Astrocyte (in vitro differentiated cells and primary cell): ENCODE measurements around the gene SLC9A7. TPM values are rescaled to one million over a fixed set of nuclear protein-coding genes. Genes with fewer than 3 reads are reported as not detected.

Source experiments
- DNase-seq: peaks from one replicate; pipeline ENCODE4 v3.0.0-alpha.2; 2010; ENCODE audit warnings: low read depth
- FAIRE-seq: peaks from 2 replicates; lab custom pipeline; 2011; peaks lifted over from hg19 to GRCh38; lab: Jason Lieb, UNC
- H2AFZ ChIP-seq: 2 replicates; pipeline ENCODE4 v1.6.0; 2012; ENCODE audit warnings: low read depth, low read length, inconsistent platforms
- H3K27ac ChIP-seq: 2 replicates; pipeline ENCODE4 v1.5.1; 2011; ENCODE audit warnings: low read depth, low read length, inconsistent platforms
- H3K27me3 ChIP-seq: 2 replicates; pipeline ENCODE4 v1.6.0; 2011; ENCODE audit warnings: low read length, inconsistent platforms; ENCODE audit not compliant: insufficient read depth
- H3K36me3 ChIP-seq: 2 replicates; pipeline ENCODE4 v1.5.1; 2011; ENCODE audit warnings: low read length, inconsistent platforms; ENCODE audit not compliant: insufficient read depth
- H3K4me1 ChIP-seq: 2 replicates; pipeline ENCODE4 v1.5.1; 2011; ENCODE audit warnings: low read length, inconsistent platforms; ENCODE audit not compliant: insufficient read depth
- H3K4me2 ChIP-seq: 2 replicates; pipeline ENCODE4 v1.6.0; 2012; ENCODE audit warnings: low read length, inconsistent platforms
- H3K4me3 ChIP-seq: 2 replicates; pipeline ENCODE4 v1.5.1; 2011; ENCODE audit warnings: low read depth, mild to moderate bottlenecking, low read length, inconsistent platforms; ENCODE audit not compliant: insufficient read depth
- H3K79me2 ChIP-seq: 2 replicates; pipeline ENCODE4 v1.6.0; 2012; ENCODE audit warnings: mild to moderate bottlenecking, low read length, inconsistent platforms; ENCODE audit not compliant: insufficient read depth
- H3K9ac ChIP-seq: 2 replicates; pipeline ENCODE4 v1.6.0; 2012; ENCODE audit warnings: mild to moderate bottlenecking, low read length, inconsistent platforms
- H3K9me3 ChIP-seq: 2 replicates; pipeline ENCODE4 v1.5.1; 2012; ENCODE audit warnings: low read depth, mild to moderate bottlenecking, low read length, inconsistent platforms; ENCODE audit not compliant: insufficient read depth
- H4K20me1 ChIP-seq: 2 replicates; pipeline ENCODE4 v1.6.0; 2012; ENCODE audit warnings: low read length, inconsistent platforms; ENCODE audit not compliant: insufficient read depth
- H3K27ac Mint-ChIP-seq: one replicate; pipeline ENCODE4 v1.8.0; 2021; ENCODE audit warnings: mild to moderate bottlenecking, mixed read lengths; ENCODE audit not compliant: unreplicated experiment
- H3K27me3 Mint-ChIP-seq: one replicate; pipeline ENCODE4 v1.8.0; 2021; ENCODE audit warnings: low read depth, mixed read lengths; ENCODE audit not compliant: unreplicated experiment
- H3K36me3 Mint-ChIP-seq: one replicate; pipeline ENCODE4 v1.8.0; 2021; ENCODE audit warnings: low read depth, mixed read lengths; ENCODE audit not compliant: unreplicated experiment
- H3K4me1 Mint-ChIP-seq: one replicate; pipeline ENCODE4 v1.8.0; 2021; ENCODE audit warnings: low read depth, mixed read lengths; ENCODE audit not compliant: unreplicated experiment
- H3K4me3 Mint-ChIP-seq: one replicate; pipeline ENCODE4 v1.8.0; 2021; ENCODE audit warnings: mild to moderate bottlenecking, moderate library complexity, mixed read lengths; ENCODE audit not compliant: unreplicated experiment
- H3K9me3 Mint-ChIP-seq: one replicate; pipeline ENCODE4 v1.8.0; 2021; ENCODE audit warnings: mild to moderate bottlenecking, mixed read lengths; ENCODE audit not compliant: unreplicated experiment
- EZH2 ChIP-seq: IDR thresholded peaks from 2 replicates; pipeline ENCODE4 v1.6.1; 2012; ENCODE audit warnings: mild to moderate bottlenecking, low read length, inconsistent platforms; ENCODE audit not compliant: insufficient read depth
- total RNA-seq: library from RNA; stranded (reverse); gene quantifications from 2 replicates; pipeline ENCODE4 v1.2.1, GENCODE V29; 2021
- TF ChIP-seq, protein P1 (sequence below): IDR thresholded peaks from 2 replicates; pipeline ENCODE4 v1.5.1; 2011; ENCODE audit warnings: low read depth, mild to moderate bottlenecking, inconsistent platforms, low read length, moderate library complexity; ENCODE audit not compliant: insufficient read depth

Gene SLC9A7
- total RNA-seq, 1 donor from 2014 or later = 21.0 TPM

DNA sequence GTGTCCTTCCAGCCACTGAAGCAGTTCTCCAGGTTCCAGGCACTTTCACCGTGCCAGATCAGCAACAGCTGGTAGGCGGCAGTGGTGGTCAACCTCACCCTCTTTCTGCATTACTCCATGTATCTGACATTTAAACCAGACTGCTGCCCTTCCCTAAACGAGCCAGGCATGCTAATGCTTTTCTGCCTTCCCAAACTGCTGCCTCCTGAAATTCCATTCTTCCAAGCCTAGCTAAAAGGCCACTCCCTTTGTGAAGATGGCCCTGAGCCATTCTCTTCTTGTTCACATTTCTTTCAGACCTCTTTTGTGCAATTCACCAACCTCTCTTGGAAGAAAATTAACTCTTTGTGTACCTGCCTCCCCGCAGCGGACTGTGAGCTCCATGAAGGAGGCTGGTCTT is 111.7 kb downstream of the SLC9A7 start:
- FAIRE-seq = no peak

DNA sequence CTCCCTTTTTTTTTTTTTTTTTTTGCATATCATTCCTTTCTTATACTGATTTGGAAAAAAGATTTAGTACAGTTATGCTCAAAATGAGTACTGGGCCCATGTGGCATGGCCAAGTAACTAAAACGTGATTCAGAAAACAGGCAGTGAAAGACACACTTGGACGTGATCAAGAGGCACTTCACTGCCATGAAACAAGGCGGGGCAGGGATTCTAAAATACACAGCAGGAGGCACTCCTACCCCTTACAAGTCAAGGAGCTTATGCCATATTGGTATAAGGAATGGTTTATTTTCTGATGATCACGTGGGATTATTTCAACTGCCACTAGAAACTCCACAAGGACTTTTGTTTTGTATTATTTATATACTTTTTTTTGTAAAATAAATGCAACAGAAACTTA is 113.3 kb downstream of the SLC9A7 start:
- Histone ChIP-seq H3K4me1 (peaks cover 7% of the 10 kb centered on the region), H3K79me2 (no peaks in the 10 kb centered on the region), H3K27me3 (no peaks in the 10 kb centered on the region), H4K20me1 (no peaks in the 10 kb centered on the region), H3K27ac (no peak overlapping the region), H3K4me3 (no peak overlapping the region), H3K4me2 (no peak overlapping the region), H2AFZ (no peak overlapping the region), H3K9ac (no peak overlapping the region), H3K36me3 (no peaks in the 10 kb centered on the region), H3K9me3 (no peaks in the 10 kb centered on the region)
- Mint-ChIP-seq H3K4me1 (peaks cover 19% of the 10 kb centered on the region), H3K4me3 (no peak overlapping the region), H3K36me3 (peaks cover 6% of the 10 kb centered on the region), H3K27me3 (no peaks in the 10 kb centered on the region), H3K27ac (no peak overlapping the region), H3K9me3 (no peaks in the 10 kb centered on the region)
- TF ChIP-seq, protein P1, sequence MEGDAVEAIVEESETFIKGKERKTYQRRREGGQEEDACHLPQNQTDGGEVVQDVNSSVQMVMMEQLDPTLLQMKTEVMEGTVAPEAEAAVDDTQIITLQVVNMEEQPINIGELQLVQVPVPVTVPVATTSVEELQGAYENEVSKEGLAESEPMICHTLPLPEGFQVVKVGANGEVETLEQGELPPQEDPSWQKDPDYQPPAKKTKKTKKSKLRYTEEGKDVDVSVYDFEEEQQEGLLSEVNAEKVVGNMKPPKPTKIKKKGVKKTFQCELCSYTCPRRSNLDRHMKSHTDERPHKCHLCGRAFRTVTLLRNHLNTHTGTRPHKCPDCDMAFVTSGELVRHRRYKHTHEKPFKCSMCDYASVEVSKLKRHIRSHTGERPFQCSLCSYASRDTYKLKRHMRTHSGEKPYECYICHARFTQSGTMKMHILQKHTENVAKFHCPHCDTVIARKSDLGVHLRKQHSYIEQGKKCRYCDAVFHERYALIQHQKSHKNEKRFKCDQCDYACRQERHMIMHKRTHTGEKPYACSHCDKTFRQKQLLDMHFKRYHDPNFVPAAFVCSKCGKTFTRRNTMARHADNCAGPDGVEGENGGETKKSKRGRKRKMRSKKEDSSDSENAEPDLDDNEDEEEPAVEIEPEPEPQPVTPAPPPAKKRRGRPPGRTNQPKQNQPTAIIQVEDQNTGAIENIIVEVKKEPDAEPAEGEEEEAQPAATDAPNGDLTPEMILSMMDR = no peak
- TF ChIP-seq EZH2 = no peak
- DNase-seq = no peak
- no peak for FAIRE-seq

More for the DNA sequence above, 111.7 kb downstream of the SLC9A7 start:
- TF ChIP-seq, protein P1 = no peak
- TF ChIP-seq EZH2 = no peak
- no peaks in the 10 kb centered on the region for H4K20me1 ChIP-seq
- no peaks in the 10 kb centered on the region for H3K9me3 ChIP-seq
- peaks cover 19% of the 10 kb centered on the region for H3K4me1 Mint-ChIP-seq
- no peaks in the 10 kb centered on the region for H3K79me2 ChIP-seq
- no peak overlapping the region for H2AFZ ChIP-seq
- no peaks in the 10 kb centered on the region for H3K9me3 Mint-ChIP-seq
- no peak overlapping the region for H3K4me2 ChIP-seq
- peaks cover 7% of the 10 kb centered on the region for H3K4me1 ChIP-seq
- peaks cover 6% of the 10 kb centered on the region for H3K36me3 Mint-ChIP-seq
- H3K27me3 Mint-ChIP-seq = no peaks in the 10 kb centered on the region
- no peak overlapping the region for H3K27ac Mint-ChIP-seq
- H3K27me3 ChIP-seq = no peaks in the 10 kb centered on the region
- H3K27ac ChIP-seq = no peak overlapping the region
- no peak for DNase-seq
- H3K36me3 ChIP-seq = no peaks in the 10 kb centered on the region
- no peak overlapping the region for H3K4me3 ChIP-seq
- H3K4me3 Mint-ChIP-seq = no peak overlapping the region
- no peak overlapping the region for H3K9ac ChIP-seq

DNA sequence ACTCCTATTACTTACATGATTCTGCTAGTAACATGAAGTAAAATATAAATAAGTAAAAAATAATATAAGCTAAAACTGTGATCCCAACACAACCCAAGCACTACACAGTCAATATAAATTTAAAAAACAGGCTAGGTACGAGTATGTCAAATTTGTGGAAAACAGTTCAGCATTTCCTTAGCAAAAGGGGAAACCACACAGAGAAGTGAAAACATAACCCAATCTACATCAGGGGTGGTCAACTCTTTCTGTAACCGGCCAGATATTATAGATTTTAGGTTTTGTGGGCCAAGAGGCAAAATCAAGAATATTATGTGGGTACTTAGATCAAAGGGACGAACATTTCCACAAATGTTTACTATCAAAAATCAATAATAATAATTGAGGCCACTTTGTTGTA is 115.3 kb downstream of the SLC9A7 start:
- Mint-ChIP-seq H3K4me3 (no peak overlapping the region), H3K4me1 (peaks cover 4% of the 10 kb centered on the region), H3K36me3 (peaks cover 6% of the 10 kb centered on the region), H3K9me3 (no peaks in the 10 kb centered on the region), H3K27me3 (no peaks in the 10 kb centered on the region), H3K27ac (no peak overlapping the region)
- Histone ChIP-seq H3K79me2 (no peaks in the 10 kb centered on the region), H3K27me3 (no peaks in the 10 kb centered on the region), H2AFZ (no peak overlapping the region), H4K20me1 (no peaks in the 10 kb centered on the region), H3K4me3 (no peak overlapping the region), H3K9ac (no peak overlapping the region), H3K27ac (no peak overlapping the region), H3K4me1 (no peaks in the 10 kb centered on the region), H3K36me3 (no peaks in the 10 kb centered on the region), H3K9me3 (no peaks in the 10 kb centered on the region), H3K4me2 (no peak overlapping the region)
- TF ChIP-seq EZH2 = no peak
- TF ChIP-seq, protein P1 = no peak
- DNase-seq = no peak
- no peak for FAIRE-seq
